Measurements from ENCODE around the gene ZNF195.
A peak's percentile ranks its signal among the peaks of the same experiment; 100 is the strongest.
"Not testable (repeated sequence)": the region's sequence is repeated elsewhere in the genome, so short reads cannot be mapped to it uniquely, and the experiment has no call there.

The ZNF195 gene

DNA sequence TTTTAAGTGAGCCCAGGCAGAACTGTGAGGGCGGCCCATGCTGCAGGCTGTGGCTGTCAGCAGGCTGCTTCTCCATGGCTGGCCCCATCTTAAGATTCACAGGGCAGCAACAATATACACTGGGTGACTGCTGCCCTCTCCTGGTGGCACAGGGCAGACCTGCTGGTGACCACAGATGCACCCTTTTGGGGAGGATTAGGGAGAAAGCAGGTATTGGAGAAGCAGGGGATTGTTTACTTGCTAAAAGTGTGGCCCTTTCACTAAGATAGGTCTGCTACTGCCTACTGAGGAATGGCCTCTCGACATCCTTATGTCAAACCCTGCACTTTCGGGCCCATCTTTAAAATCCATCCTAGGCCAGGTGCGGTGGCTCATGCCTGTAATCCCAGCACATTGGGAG lies 38.1 kb upstream of the ZNF195 start:
- not testable (repeated sequence) for H3K4me2 ChIP-seq (ENCODE audit: low read length); H3K9me3 ChIP-seq (ENCODE audit: control insufficient read depth, low read length)

DNA sequence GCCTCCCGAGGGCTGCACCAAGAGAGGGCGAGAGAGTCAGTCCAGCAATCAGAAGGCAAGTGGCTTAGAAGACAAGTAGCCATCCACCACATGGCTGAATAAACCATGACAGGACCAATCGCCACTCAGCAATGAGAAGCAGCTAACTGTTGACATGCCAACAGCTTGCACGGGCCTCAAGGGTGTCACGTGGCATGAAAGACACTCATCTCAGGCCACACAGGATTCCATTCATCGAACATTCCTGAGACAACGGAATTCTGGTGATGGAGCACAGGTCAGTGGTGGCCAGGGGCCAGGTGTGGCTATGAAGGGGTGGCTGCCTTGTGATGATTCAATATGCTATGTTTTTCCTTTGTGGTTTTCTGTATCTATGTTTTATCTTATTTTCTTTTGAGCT lies 36.4 kb upstream of the ZNF195 start:
- not testable (repeated sequence) for H2AFZ ChIP-seq; H3K4me1 ChIP-seq; H3K27ac ChIP-seq; H3K4me2 ChIP-seq (ENCODE audit: low read length); H3K9me3 ChIP-seq (ENCODE audit: control insufficient read depth, low read length); H3K9ac ChIP-seq; H3K79me2 ChIP-seq; H3K36me3 ChIP-seq (ENCODE audit: control insufficient read depth, insufficient read depth, low read length); H3K4me3 ChIP-seq (ENCODE audit: low read depth, low read length); H3K27me3 ChIP-seq (ENCODE audit: control insufficient read depth, insufficient read depth, low read length)

More for the DNA sequence above, 38.1 kb upstream of the ZNF195 start:
- TF ChIP-seq, protein P1, sequence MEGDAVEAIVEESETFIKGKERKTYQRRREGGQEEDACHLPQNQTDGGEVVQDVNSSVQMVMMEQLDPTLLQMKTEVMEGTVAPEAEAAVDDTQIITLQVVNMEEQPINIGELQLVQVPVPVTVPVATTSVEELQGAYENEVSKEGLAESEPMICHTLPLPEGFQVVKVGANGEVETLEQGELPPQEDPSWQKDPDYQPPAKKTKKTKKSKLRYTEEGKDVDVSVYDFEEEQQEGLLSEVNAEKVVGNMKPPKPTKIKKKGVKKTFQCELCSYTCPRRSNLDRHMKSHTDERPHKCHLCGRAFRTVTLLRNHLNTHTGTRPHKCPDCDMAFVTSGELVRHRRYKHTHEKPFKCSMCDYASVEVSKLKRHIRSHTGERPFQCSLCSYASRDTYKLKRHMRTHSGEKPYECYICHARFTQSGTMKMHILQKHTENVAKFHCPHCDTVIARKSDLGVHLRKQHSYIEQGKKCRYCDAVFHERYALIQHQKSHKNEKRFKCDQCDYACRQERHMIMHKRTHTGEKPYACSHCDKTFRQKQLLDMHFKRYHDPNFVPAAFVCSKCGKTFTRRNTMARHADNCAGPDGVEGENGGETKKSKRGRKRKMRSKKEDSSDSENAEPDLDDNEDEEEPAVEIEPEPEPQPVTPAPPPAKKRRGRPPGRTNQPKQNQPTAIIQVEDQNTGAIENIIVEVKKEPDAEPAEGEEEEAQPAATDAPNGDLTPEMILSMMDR (IDR thresholded peaks at IDR 0.05) = peak; percentile 46
- not testable (repeated sequence) for H3K27me3 ChIP-seq (ENCODE audit: control insufficient read depth, insufficient read depth, low read length); H2AFZ ChIP-seq; H3K4me1 ChIP-seq; H3K27ac ChIP-seq; H3K9ac ChIP-seq; H3K36me3 ChIP-seq (ENCODE audit: control insufficient read depth, insufficient read depth, low read length); H3K4me3 ChIP-seq (ENCODE audit: low read depth, low read length); H3K79me2 ChIP-seq

GRCh38 chr11:3413666-3414065 lies 34.7 kb upstream of the ZNF195 start:
- H2AFZ ChIP-seq; H3K27me3 ChIP-seq (ENCODE audit: control insufficient read depth, insufficient read depth, low read length); H3K36me3 ChIP-seq (ENCODE audit: control insufficient read depth, insufficient read depth, low read length); H3K9ac ChIP-seq; H3K9me3 ChIP-seq (ENCODE audit: control insufficient read depth, low read length); H3K79me2 ChIP-seq; H3K27ac ChIP-seq; H3K4me2 ChIP-seq (ENCODE audit: low read length); H3K4me1 ChIP-seq; H3K4me3 ChIP-seq (ENCODE audit: low read depth, low read length): not testable (repeated sequence)

DNA sequence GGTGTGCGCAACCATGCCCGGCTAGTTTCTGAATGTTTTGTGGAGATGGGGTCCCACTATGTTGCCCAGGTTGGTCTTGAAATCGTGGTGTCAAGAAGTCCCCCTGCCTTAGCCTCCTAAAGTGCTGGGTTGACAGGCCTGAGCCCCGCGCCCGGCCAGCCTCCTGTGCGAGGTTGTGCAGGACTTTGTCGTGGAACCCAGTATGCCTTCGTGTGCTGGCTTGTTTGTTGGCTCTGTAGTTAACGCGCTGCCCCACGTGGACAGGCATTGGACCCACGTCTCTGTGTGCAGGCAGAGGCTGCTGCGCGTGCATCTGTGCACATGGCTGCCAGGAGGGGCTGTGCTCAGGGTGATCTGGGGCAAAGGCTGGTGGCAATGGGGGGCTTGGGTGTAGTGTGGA lies 33.9 kb upstream of the ZNF195 start:
- Histone ChIP-seq H3K4me2 (ENCODE audit: low read length) (no peak overlapping the region), H3K79me2 (no peaks in the 10 kb centered on the region), H3K9me3 (ENCODE audit: control insufficient read depth, low read length) (no peaks in the 10 kb centered on the region), H3K4me1 (no peaks in the 10 kb centered on the region), H2AFZ (no peak overlapping the region), H3K27ac (no peak overlapping the region), H3K9ac (no peak overlapping the region), H3K4me3 (ENCODE audit: low read depth, low read length) (no peak overlapping the region), H3K36me3 (ENCODE audit: control insufficient read depth, insufficient read depth, low read length) (no peaks in the 10 kb centered on the region), H3K27me3 (ENCODE audit: control insufficient read depth, insufficient read depth, low read length) (no peaks in the 10 kb centered on the region)
- TF ChIP-seq, protein P1 (IDR thresholded peaks at IDR 0.05) = no peak

DNA sequence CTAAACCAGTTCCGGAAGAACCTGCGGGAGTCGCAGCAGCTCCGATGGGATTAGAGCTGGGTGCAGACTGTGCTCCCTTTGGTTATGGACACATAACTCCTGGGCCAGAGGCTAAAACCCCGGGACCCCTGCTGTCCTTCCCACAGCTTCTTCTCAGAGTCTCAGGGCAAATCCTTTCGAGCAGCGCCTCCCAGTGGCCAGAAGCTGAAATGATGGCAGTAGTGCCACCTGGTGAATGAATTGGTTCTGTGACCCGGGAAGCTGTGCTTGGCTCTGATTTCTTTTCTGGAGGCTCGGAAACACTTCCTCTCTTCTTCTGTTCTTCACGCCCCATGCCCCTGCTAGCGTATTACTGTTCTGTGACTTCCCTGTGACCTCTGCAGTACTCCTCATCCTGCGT lies 29.8 kb upstream of the ZNF195 start:
- not testable (repeated sequence) for H3K27ac ChIP-seq; H3K4me3 ChIP-seq (ENCODE audit: low read depth, low read length); H2AFZ ChIP-seq; H3K4me2 ChIP-seq (ENCODE audit: low read length); H3K4me1 ChIP-seq; H3K9me3 ChIP-seq (ENCODE audit: control insufficient read depth, low read length); H3K27me3 ChIP-seq (ENCODE audit: control insufficient read depth, insufficient read depth, low read length); H3K36me3 ChIP-seq (ENCODE audit: control insufficient read depth, insufficient read depth, low read length); H3K9ac ChIP-seq; H3K79me2 ChIP-seq
- TF ChIP-seq, protein P1 (IDR thresholded peaks at IDR 0.05) = peak; percentile 64

GRCh38 chr11:3408058-3408605 lies 29.2 kb upstream of the ZNF195 start:
- not testable (repeated sequence) for H2AFZ ChIP-seq; H3K27me3 ChIP-seq (ENCODE audit: control insufficient read depth, insufficient read depth, low read length); H3K36me3 ChIP-seq (ENCODE audit: control insufficient read depth, insufficient read depth, low read length); H3K27ac ChIP-seq; H3K4me2 ChIP-seq (ENCODE audit: low read length); H3K79me2 ChIP-seq; H3K4me3 ChIP-seq (ENCODE audit: low read depth, low read length); H3K9me3 ChIP-seq (ENCODE audit: control insufficient read depth, low read length); H3K9ac ChIP-seq; H3K4me1 ChIP-seq

DNA sequence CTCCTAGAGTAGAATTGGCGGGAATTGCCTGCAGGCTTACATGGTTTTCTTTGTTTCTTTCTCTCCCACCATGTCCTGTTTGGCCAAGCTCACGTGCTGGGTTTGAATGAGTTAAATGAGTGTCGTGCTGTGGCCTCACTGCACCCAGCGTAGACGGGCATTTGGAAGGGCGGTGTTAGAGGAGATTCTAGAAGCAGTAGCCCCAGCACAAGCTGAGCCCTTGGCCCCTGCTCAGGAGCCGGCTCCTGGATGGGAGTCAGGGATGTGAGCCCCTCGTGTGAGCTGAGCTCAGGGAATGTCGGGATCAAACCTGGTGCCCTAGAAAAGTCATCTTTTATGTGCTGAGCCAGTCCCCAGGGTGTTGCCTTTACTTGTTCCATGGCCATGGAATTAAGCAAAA lies 28.0 kb upstream of the ZNF195 start:
- not testable (repeated sequence) for H3K9me3 ChIP-seq (ENCODE audit: control insufficient read depth, low read length); H3K4me1 ChIP-seq; H3K9ac ChIP-seq; H3K27me3 ChIP-seq (ENCODE audit: control insufficient read depth, insufficient read depth, low read length); H3K4me3 ChIP-seq (ENCODE audit: low read depth, low read length); H3K4me2 ChIP-seq (ENCODE audit: low read length); H2AFZ ChIP-seq; H3K36me3 ChIP-seq (ENCODE audit: control insufficient read depth, insufficient read depth, low read length); H3K79me2 ChIP-seq; H3K27ac ChIP-seq

GRCh38 chr11:3406223-3406875 lies 27.4 kb upstream of the ZNF195 start:
- H3K4me1 ChIP-seq; H2AFZ ChIP-seq; H3K9ac ChIP-seq; H3K36me3 ChIP-seq (ENCODE audit: control insufficient read depth, insufficient read depth, low read length); H3K79me2 ChIP-seq; H3K9me3 ChIP-seq (ENCODE audit: control insufficient read depth, low read length); H3K4me2 ChIP-seq (ENCODE audit: low read length); H3K27ac ChIP-seq; H3K27me3 ChIP-seq (ENCODE audit: control insufficient read depth, insufficient read depth, low read length); H3K4me3 ChIP-seq (ENCODE audit: low read depth, low read length): not testable (repeated sequence)
